CD4-positive, CD25-positive, alpha-beta regulatory T cell (primary cell): ENCODE measurements around the gene TMEM119. TPM values are rescaled to one million over a fixed set of nuclear protein-coding genes. Genes with fewer than 3 reads are reported as not detected.
A peak's percentile ranks its signal among the peaks of the same experiment; 100 is the strongest.

Experiments
- ATAC-seq, 2 donors: fragments of 150-1000 bp; cut with Tn5 transposase; one replicate each; pipeline ENCODE4 v1.10.0; 2021; ENCODE audit warnings: low read depth in 2 of 2, moderate number of reproducible peaks in 2 of 2, moderate library complexity in 1 of 2
- DNase-seq, 3 donors: peaks; one replicate each; pipeline versions ENCODE4 v3.0.0 to v3.0.0-alpha.2; 2012 to 2022; ENCODE audit warnings: mixed read lengths in 1 of 3
- H3K27ac ChIP-seq: one replicate; pipeline ENCODE4 v1.7.0; 2013; ENCODE audit warnings: mild to moderate bottlenecking, low read length; ENCODE audit not compliant: insufficient read depth, poor library complexity, severe bottlenecking
- H3K27me3 ChIP-seq: one replicate; pipeline ENCODE4 v1.7.0; 2013; ENCODE audit warnings: low read length; ENCODE audit not compliant: control insufficient read depth, insufficient read depth
- H3K36me3 ChIP-seq: one replicate; pipeline ENCODE4 v1.7.0; 2013; ENCODE audit warnings: mild to moderate bottlenecking, low read length, moderate library complexity; ENCODE audit not compliant: control insufficient read depth, insufficient read depth
- H3K4me1 ChIP-seq: 2 replicates; pipeline ENCODE4 v1.7.0; 2013; ENCODE audit warnings: mild to moderate bottlenecking, low read length; ENCODE audit not compliant: insufficient read depth, control insufficient read depth, poor library complexity, severe bottlenecking
- H3K4me3 ChIP-seq: one replicate; pipeline ENCODE4 v1.7.0; 2013; ENCODE audit warnings: low read depth, mild to moderate bottlenecking, low read length, moderate library complexity
- H3K9me3 ChIP-seq, 2 experiments: 1 replicate in 1 of 2; 2 replicates in 1 of 2; pipeline ENCODE4 v1.7.0; 2013; ENCODE audit warnings: low read length in 2 of 2, mild to moderate bottlenecking in 1 of 2, moderate library complexity in 1 of 2; ENCODE audit not compliant: control insufficient read depth in 2 of 2
- H3K27ac Mint-ChIP-seq, 3 donors: one replicate each; pipeline ENCODE4 v1.8.0; 2020 to 2022; ENCODE audit warnings: mild to moderate bottlenecking in 3 of 3, mixed read lengths in 3 of 3, moderate library complexity in 2 of 3
- H3K27me3 Mint-ChIP-seq: one replicate; pipeline ENCODE4 v1.8.0; 2022; ENCODE audit warnings: mild to moderate bottlenecking, mixed read lengths
- H3K36me3 Mint-ChIP-seq: one replicate; pipeline ENCODE4 v1.8.0; 2020; ENCODE audit warnings: mixed read lengths
- H3K4me1 Mint-ChIP-seq, 4 donors: one replicate each; pipeline ENCODE4 v1.8.0; 2020 to 2022; ENCODE audit warnings: mixed read lengths in 4 of 4, mild to moderate bottlenecking in 1 of 4
- H3K4me3 Mint-ChIP-seq, 4 donors: one replicate each; pipeline ENCODE4 v1.8.0; 2020 to 2022; ENCODE audit warnings: mild to moderate bottlenecking in 4 of 4, mixed read lengths in 4 of 4, moderate library complexity in 3 of 4
- H3K9me3 Mint-ChIP-seq, 7 donors: one replicate each; pipeline ENCODE4 v1.8.0; 2020 to 2022; ENCODE audit warnings: mixed read lengths in 7 of 7, mild to moderate bottlenecking in 3 of 7, moderate library complexity in 2 of 7
- polyA plus RNA-seq, 4 donors: library from polyadenylated mRNA; unstranded; fragments of 300-500 nt; fragmentation: Illumina TruSeq; gene quantifications; one replicate each; pipeline ENCODE4 v1.2.3, GENCODE V29; 2021
- total RNA-seq: library from RNA; stranded (reverse); gene quantifications from one replicate; pipeline ENCODE4 v1.2.3, GENCODE V29; 2022

Gene TMEM119, protein sequence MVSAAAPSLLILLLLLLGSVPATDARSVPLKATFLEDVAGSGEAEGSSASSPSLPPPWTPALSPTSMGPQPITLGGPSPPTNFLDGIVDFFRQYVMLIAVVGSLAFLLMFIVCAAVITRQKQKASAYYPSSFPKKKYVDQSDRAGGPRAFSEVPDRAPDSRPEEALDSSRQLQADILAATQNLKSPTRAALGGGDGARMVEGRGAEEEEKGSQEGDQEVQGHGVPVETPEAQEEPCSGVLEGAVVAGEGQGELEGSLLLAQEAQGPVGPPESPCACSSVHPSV
- total RNA-seq, result 5.9 TPM
- 1 to 10 TPM in 2 of 4 donors, under 1 TPM in 1, not detected in 1; 0.90 to 3.5 (median 1.5) TPM for polyA plus RNA-seq

DNA sequence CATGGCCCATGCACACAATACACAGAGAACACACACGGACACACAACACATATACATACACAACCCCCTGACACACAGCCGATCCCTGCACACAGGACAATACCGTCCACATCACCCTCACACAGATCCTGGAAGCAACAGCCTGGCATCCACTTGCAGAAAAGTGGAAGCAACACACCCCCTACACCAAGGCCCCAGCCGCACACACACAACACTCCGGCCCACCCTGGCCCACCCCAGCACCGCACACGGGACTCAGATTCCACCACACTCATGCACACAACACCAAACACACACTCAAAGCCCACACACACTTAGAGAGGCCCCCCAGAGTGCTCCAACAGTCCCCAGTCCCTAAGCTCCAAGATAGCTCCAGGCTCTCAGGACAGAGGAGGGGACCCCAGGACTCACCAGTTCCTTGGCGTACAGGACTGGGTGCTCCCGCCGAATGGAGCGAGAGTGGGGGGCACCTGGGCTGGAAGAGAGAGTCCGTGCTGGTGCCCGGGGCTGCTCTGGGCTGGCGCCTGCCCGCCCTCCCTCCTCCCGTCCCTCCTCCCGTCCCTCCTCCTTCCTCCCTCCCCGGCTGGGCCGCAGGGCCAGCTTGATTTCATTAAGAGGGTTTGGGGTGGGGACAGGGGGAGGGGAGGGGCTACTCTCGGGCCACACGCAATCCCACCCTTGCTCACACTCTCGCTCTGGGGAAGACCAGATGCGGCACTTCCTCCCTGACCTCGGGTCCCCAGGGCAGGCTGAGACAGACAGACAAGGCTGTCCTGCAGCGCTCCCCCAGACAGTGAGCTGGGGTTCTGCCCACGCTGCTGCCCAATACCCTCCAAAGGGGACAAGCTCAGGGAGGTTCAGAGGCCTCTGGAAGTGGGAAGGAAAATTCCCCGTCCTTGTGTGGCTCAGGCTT, at the start of gene TMEM119:
Gene TMEM119, minus strand, starts transcription at position 526 of the 913 bp plus-strand sequence. CDS start 5,701 bp downstream, outside the sequence.
- peaks cover 14% of the 10 kb centered on the region for H3K27me3 Mint-ChIP-seq
- no peaks in the 10 kb centered on the region for H3K4me1 ChIP-seq
- no peak within 1 kb of the TSS for H3K4me3 Mint-ChIP-seq
- ATAC-seq (no peak), DNase-seq (no peak)
- peak within 1 kb of the TSS in 1 of 3 donors; percentile 44 for H3K27ac Mint-ChIP-seq
- H3K4me1 Mint-ChIP-seq, result no peaks in the 10 kb centered on the region
- H3K9me3 ChIP-seq, result no peaks in the 10 kb centered on the region
- no peaks in the 10 kb centered on the region for H3K36me3 Mint-ChIP-seq
- H3K9me3 Mint-ChIP-seq, result peaks cover 0 to 2% (median 0%) of the 10 kb centered on the region in 7 donors
- H3K27me3 ChIP-seq, result no peaks in the 10 kb centered on the region
- H3K36me3 ChIP-seq, result no peaks in the 10 kb centered on the region
- no peak within 1 kb of the TSS for H3K4me3 ChIP-seq
- H3K27ac ChIP-seq, result no peak within 1 kb of the TSS

DNA sequence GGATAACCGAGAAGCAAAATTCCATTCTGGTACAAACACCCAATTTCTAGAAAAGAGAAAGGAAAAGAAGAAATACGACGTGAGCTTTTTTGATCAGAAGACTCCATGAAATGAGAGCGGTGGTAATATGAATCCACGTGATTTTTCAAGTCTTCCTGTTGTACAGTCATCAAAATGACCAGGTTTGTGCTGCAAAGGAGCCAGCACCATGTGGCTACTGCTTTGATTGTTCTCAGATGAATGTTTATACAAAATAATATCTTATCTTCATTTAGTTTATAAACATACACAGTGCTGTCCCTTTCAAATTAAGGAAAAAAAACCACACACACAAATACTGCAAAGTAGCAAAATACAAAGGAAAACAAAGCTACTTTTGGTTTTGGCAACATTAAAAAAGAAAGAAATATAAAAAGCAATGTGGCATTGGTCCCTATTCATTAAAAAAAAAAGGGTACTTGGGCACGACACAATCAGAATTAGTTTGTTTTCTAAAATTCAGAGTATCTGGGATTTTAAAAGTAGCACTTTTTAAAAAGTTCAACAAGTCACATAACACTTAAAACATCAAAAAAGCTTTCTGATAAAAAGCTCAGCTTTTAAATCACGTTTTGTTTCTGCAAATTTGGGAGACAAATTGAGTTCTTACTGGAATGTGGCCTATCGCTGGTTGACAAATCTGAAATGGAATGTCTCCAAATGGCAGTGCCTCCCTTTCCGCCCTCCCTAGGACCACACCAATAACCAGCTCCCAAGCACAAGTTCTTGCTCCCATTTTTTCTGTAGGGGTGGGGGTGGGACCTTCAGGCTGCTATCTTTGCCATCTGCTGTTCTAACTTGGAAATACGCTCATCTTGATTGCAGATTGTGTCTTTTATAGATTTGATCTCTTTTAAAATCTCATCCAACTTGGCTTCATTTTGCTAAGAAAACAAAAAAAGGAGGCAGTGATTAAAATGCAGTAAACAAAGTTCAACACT, 49.0 kb upstream of the TMEM119 start:
- ATAC-seq (no peak), DNase-seq (peak in 1 of 3 donors; percentile 31)
- H3K4me1 ChIP-seq, result peaks cover 6% of the 10 kb centered on the region
- H3K36me3 Mint-ChIP-seq, result peaks cover 3% of the 10 kb centered on the region
- no peaks in the 10 kb centered on the region for H3K27me3 ChIP-seq
- peak overlapping the region; percentile 61 to 91 (median 86) for H3K27ac Mint-ChIP-seq
- H3K27me3 Mint-ChIP-seq, result no peaks in the 10 kb centered on the region
- H3K27ac ChIP-seq, result no peak overlapping the region
- H3K4me1 Mint-ChIP-seq, result peaks cover 17 to 31% (median 24%) of the 10 kb centered on the region in 4 donors
- H3K36me3 ChIP-seq, result no peaks in the 10 kb centered on the region
- no peaks in the 10 kb centered on the region for H3K9me3 Mint-ChIP-seq
- H3K4me3 Mint-ChIP-seq, result peak overlapping the region in 2 of 4 donors; percentile 28 to 76
- peak overlapping the region; percentile 33 for H3K4me3 ChIP-seq
- H3K9me3 ChIP-seq, result no peaks in the 10 kb centered on the region

DNA sequence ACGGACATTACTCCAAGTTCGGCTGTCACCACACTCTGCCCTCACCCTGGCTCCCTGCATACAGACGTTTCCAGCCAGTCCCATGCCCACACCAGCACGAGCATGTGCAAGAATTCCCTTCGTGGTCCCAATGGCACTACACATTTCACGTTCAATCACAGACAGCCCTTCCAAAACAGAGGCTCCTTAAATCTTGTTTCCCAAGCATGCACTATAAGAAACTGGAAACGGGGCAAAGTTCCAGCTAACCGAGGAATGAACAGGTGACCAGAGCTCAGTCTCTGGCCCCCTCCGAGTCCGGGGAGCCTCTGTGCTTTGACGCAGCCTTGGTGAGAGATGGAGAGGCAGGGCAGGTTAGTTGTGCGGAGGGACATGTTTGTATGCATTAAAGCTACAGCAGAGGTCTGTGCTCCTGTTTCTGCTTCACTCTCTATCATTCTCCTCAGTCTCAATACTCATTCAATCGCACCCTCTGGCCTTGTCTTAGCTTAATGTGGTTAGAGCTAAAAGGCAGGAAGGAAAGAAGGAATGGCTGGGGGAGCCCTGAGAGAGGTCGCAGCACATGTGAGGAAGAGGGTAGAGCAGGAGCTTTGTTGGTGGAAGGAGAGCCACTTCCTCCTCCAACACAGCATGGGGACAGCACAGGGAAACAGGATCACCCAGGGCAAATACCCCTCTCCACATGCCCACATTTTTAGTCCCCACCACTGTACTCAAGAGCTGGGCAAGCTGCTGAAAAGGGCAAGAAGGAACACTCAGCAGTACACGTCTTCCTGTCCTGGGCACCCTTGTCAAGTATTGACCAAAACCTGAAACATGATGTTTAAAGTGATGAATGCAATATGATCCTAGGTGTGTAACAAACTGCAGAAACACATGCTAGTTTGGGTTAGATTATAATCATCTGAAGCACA, 48.1 kb upstream of the TMEM119 start:
- peak overlapping the region; percentile 33 for H3K4me3 ChIP-seq
- no peaks in the 10 kb centered on the region for H3K9me3 ChIP-seq
- H3K27me3 ChIP-seq, result no peaks in the 10 kb centered on the region
- ATAC-seq (no peak), DNase-seq (no peak)
- H3K4me3 Mint-ChIP-seq, result peak overlapping the region in 2 of 4 donors; percentile 28 to 76
- H3K4me1 ChIP-seq, result peaks cover 6% of the 10 kb centered on the region
- no peak overlapping the region for H3K27ac ChIP-seq
- H3K27me3 Mint-ChIP-seq, result no peaks in the 10 kb centered on the region
- no peaks in the 10 kb centered on the region for H3K9me3 Mint-ChIP-seq
- peaks cover 3% of the 10 kb centered on the region for H3K36me3 Mint-ChIP-seq
- peaks cover 17 to 33% (median 24%) of the 10 kb centered on the region in 4 donors for H3K4me1 Mint-ChIP-seq
- no peaks in the 10 kb centered on the region for H3K36me3 ChIP-seq
- H3K27ac Mint-ChIP-seq, result peak overlapping the region; percentile 61 to 91 (median 86)

DNA sequence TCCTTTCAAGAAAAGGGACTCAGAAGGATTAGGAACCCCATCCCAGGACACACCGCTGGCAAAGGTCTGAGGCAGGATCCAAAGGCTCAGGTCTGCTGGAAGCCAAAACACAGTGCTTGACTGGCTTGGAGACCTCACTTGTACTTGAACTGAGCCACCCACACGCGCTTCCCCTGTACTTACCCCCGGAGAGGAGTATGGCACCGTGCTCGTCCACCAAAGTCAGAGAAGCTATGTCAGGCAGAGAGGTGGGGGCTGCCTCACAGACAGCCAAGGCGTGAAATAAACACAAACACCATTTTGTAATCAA, 46.9 kb upstream of the TMEM119 start:
- no peak overlapping the region for H3K4me3 Mint-ChIP-seq
- DNase-seq (no peak), ATAC-seq (no peak)
- no peaks in the 10 kb centered on the region for H3K9me3 Mint-ChIP-seq
- H3K9me3 ChIP-seq, result no peaks in the 10 kb centered on the region
- H3K27ac ChIP-seq, result no peak overlapping the region
- peak overlapping the region in 2 of 3 donors; percentile 20 to 61 for H3K27ac Mint-ChIP-seq
- H3K4me1 Mint-ChIP-seq, result peaks cover 20 to 41% (median 28%) of the 10 kb centered on the region in 4 donors
- no peak overlapping the region for H3K4me3 ChIP-seq
- H3K27me3 ChIP-seq, result no peaks in the 10 kb centered on the region
- H3K36me3 ChIP-seq, result no peaks in the 10 kb centered on the region
- peaks cover 6% of the 10 kb centered on the region for H3K4me1 ChIP-seq
- H3K36me3 Mint-ChIP-seq, result peaks cover 3% of the 10 kb centered on the region
- H3K27me3 Mint-ChIP-seq, result no peaks in the 10 kb centered on the region

DNA sequence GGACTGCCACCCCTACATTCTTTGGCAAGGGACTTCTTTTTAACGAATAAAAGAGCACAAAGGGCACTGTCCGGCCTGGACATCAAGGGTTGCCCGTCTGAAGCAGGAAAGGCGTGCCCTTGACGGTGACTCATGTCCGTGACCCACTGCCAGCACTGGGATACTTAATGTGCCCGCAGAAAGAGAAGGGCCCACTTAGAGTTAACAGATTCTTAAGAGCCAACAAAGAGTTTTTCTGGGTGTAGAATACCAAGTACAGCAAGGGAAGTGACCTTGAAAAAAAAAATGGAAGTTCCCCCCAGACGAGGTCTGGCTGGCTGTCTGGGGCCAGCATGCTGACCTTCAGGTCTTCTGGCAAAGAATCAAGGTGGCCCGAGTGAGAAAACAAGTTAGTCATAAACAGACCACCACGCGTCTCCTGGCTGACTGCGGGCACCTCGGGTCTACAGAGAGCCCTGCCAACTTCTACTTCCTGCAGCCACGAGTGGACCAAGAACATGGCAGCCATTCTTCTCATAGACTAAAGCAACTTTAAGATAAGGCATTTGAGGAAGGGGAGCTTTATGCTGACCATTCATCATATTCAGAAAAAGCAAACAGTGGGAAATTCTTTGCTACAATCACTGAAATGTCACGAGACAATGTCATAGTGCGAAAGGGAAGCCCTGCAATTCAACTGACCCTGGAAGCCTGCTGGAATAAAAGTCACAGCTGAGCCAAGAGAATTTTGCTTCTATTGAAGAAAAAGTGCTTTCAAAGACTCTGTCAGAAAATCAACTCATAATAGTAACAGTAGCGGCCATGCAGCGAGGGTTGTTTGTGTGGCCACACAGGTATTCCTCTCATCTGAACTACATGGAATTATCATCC, 46.3 kb upstream of the TMEM119 start:
- no peaks in the 10 kb centered on the region for H3K36me3 ChIP-seq
- peaks cover 6% of the 10 kb centered on the region for H3K4me1 ChIP-seq
- no peak overlapping the region for H3K27ac ChIP-seq

DNA sequence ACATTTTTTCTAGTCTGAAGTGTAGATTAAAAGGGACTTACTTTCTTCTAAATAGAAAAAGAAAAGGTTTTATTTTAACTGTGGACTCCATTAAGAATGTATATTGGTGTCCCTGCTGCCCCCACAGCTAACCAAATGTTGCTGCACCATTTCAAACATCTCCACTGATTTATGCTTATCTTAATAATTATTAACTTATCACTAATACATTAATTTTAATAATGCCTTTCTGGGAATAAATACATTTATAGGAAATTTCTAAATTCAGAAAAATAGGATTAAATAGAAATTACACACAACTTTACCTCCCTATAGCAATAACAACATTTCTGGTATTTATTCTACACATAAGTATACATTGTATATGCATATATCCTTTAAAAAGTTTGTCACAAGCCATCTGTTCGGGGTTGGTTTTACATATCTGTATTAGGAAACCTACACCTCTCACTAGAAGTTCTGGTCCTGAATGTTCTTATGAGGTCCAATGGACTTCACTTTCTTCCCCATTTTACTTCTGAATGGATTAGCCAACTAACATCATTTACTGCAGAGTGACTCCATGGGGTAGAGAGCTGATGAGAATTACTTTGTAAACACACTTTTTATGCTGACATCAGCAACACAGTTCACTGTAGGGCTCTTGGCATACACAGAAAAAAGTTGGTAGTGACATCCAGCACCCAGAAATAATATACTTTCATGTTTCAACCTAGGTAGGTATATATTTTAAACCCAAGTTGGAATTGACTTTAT, 45.2 kb upstream of the TMEM119 start:
- Mint-ChIP-seq H3K4me1 (peaks cover 24 to 44% (median 29%) of the 10 kb centered on the region in 4 donors), H3K27ac (peak overlapping the region in 1 of 3 donors; percentile 23), H3K4me3 (no peak overlapping the region), H3K9me3 (peaks cover 0 to 2% (median 0%) of the 10 kb centered on the region in 7 donors), H3K27me3 (no peaks in the 10 kb centered on the region), H3K36me3 (peaks cover 3% of the 10 kb centered on the region)
- H3K27me3 ChIP-seq, result no peaks in the 10 kb centered on the region
- H3K36me3 ChIP-seq, result no peaks in the 10 kb centered on the region
- peak in 1 of 3 donors; percentile 23 for DNase-seq
- H3K4me1 ChIP-seq, result peaks cover 6% of the 10 kb centered on the region
- no peak overlapping the region for H3K27ac ChIP-seq
- no peaks in the 10 kb centered on the region for H3K9me3 ChIP-seq
- no peak for ATAC-seq
- H3K4me3 ChIP-seq, result no peak overlapping the region

More for the DNA sequence above, 46.3 kb upstream of the TMEM119 start:
- H3K4me3 Mint-ChIP-seq, result no peak overlapping the region
- no peaks in the 10 kb centered on the region for H3K27me3 Mint-ChIP-seq
- peaks cover 0 to 2% (median 0%) of the 10 kb centered on the region in 7 donors for H3K9me3 Mint-ChIP-seq
- Histone ChIP-seq H3K4me3 (no peak overlapping the region), H3K27me3 (no peaks in the 10 kb centered on the region), H3K9me3 (no peaks in the 10 kb centered on the region)
- ATAC-seq (no peak), DNase-seq (no peak)
- H3K36me3 Mint-ChIP-seq, result peaks cover 3% of the 10 kb centered on the region
- H3K4me1 Mint-ChIP-seq, result peaks cover 24 to 45% (median 28%) of the 10 kb centered on the region in 4 donors
- peak overlapping the region; percentile 32 to 86 (median 67) for H3K27ac Mint-ChIP-seq
